MCF 10A (cell line): Measurements from ENCODE around the gene TMEM72. TPM values are rescaled to one million over a fixed set of nuclear protein-coding genes. Genes with fewer than 3 reads are reported as not detected.

Source experiments
- BruUV-seq: library from RNA; stranded (reverse); fragments of 400-500 nt; replicated peaks from 2 replicates; lab custom pipeline; 2021; lab: Mats Ljungman, UMichigan
- CTCF ChIA-PET: fragments of 300-600 bp; sonication (Branson Sonifier 250); formaldehyde crosslinking; extraction: SDS; loops from one replicate; lab custom pipeline; 2021; ENCODE audit warnings: antibody characterized with exemption, inconsistent platforms; lab: Yijun Ruan, JAX
- POLR2A ChIA-PET: fragments of 300-600, 350-650 bp; sonication (Branson Sonifier 250); formaldehyde crosslinking; extraction: SDS; loops from one replicate; lab custom pipeline; 2020; ENCODE audit warnings: antibody characterized with exemption, inconsistent platforms; lab: Yijun Ruan, JAX
- DNase-seq: peaks from one replicate; pipeline ENCODE4 v3.0.0-alpha.2; 2018; ENCODE audit not compliant: unreplicated experiment
- H3K27ac Mint-ChIP-seq: one replicate; pipeline ENCODE4 v1.8.0; 2022; ENCODE audit warnings: mild to moderate bottlenecking, low read depth, mixed read lengths; ENCODE audit not compliant: unreplicated experiment
- H3K27me3 Mint-ChIP-seq: one replicate; pipeline ENCODE4 v1.8.0; 2022; ENCODE audit warnings: mixed read lengths; ENCODE audit not compliant: insufficient read depth, unreplicated experiment
- H3K36me3 Mint-ChIP-seq: one replicate; pipeline ENCODE4 v1.8.0; 2022; ENCODE audit warnings: mild to moderate bottlenecking, moderate library complexity, mixed read lengths; ENCODE audit not compliant: insufficient read depth, unreplicated experiment
- H3K4me1 Mint-ChIP-seq: one replicate; pipeline ENCODE4 v1.8.0; 2022; ENCODE audit warnings: mixed read lengths; ENCODE audit not compliant: insufficient read depth, unreplicated experiment
- H3K4me3 Mint-ChIP-seq: one replicate; pipeline ENCODE4 v1.8.0; 2022; ENCODE audit warnings: mild to moderate bottlenecking, moderate library complexity, mixed read lengths; ENCODE audit not compliant: unreplicated experiment
- H3K9me3 Mint-ChIP-seq: one replicate; pipeline ENCODE4 v1.8.0; 2022; ENCODE audit warnings: mixed read lengths; ENCODE audit not compliant: unreplicated experiment
- CTCF ChIP-seq: fragments of 200-600 bp; IDR thresholded peaks from one replicate; pipeline ENCODE4 v1.8.0; 2022; ENCODE audit warnings: antibody characterized with exemption, mild to moderate bottlenecking; ENCODE audit not compliant: unreplicated experiment
- intact Hi-C: fragments of 100-400 bp; cut with micrococcal nuclease; formaldehyde crosslinking; loops from 2 replicates; pipeline ENCODE4 v1.14.1; 2022
- total RNA-seq: library from RNA; stranded (reverse); gene quantifications from 2 replicates; pipeline ENCODE4 v1.2.3, GENCODE V29; 2022

Gene TMEM72
- total RNA-seq, 1 experiment from 2014 or later, result not detected

- TF ChIP-seq CTCF, result no peak
- BruUV-seq, result no TSS peak
- H3K27ac Mint-ChIP-seq, result no peak overlapping the region
- no peak for DNase-seq
- H3K27me3 Mint-ChIP-seq, result peaks cover 35% of the 10 kb centered on the region
- intact Hi-C loops, result no loop called here
- H3K36me3 Mint-ChIP-seq, result no peaks in the 10 kb centered on the region
- no peaks in the 10 kb centered on the region for H3K4me1 Mint-ChIP-seq
- POLR2A ChIA-PET, result no interaction called here
- CTCF ChIA-PET, result interaction anchor here (0.6 kb wide), 3 partner anchors 435 to 1859 kb away, joined by 3 to 4 read pairs (median 3); no protein-coding TSS in a partner anchor
- H3K9me3 Mint-ChIP-seq, result peaks cover 6% of the 10 kb centered on the region
- H3K4me3 Mint-ChIP-seq, result no peak overlapping the region
Measured at GRCh38 chr10:44924261-44925040, 13.3 kb downstream of the TMEM72 start.

- Mint-ChIP-seq H3K27ac (no peak overlapping the region), H3K4me1 (no peaks in the 10 kb centered on the region), H3K27me3 (peaks cover 34% of the 10 kb centered on the region), H3K4me3 (no peak overlapping the region), H3K9me3 (peaks cover 6% of the 10 kb centered on the region), H3K36me3 (no peaks in the 10 kb centered on the region)
- no peak for DNase-seq
- ChIA-PET CTCF (interaction anchor here (0.6 kb wide), 5 partner anchors 23 to 1860 kb away, joined by 3 to 4 read pairs (median 3); no protein-coding TSS in a partner anchor), POLR2A (no interaction called here)
- intact Hi-C loops, result no loop called here
- no TSS peak for BruUV-seq
- no peak for TF ChIP-seq CTCF
Measured at GRCh38 chr10:44925224-44925623, 14.1 kb downstream of the TMEM72 start.

DNA sequence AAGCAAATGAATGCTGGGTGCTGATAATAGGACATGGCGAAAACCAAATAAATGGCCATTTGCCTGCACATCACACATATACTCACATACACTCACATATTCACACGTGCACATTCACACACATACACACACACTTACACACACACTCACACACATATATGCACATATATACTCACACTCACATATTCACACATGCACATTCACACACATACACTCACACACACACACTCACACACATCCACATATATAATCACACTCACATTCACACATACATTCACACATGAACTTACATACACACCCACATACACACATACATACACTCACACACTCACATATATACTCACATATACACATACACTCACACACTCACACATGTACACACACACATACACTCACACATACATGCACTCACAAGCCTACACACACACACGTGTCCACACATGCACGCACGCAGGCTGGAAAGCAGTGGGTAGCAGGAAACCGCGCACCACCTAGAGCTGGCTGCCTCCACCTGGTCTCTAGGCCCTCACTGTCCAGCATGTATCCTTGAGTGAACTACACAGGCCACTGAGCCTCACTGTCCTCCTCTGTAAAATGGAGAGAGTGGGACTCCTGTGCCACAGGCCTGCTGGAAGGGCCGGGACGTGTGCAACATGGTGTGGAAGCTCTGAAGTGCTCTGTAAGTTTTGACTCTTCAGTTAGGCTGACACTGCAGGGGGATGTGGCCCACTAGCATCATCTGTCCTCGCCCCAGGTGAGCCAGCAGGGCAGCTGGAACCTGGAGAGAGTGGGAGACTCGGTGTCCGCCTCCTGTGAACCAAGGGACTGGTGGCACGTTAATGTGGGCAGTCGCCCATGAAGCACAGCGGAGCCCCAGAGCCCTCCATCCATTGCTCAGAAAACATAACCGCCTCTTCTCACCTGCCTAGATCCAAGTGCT is 14.9 kb downstream of the TMEM72 start:
- intact Hi-C loops, result no loop called here
- H3K36me3 Mint-ChIP-seq, result no peaks in the 10 kb centered on the region
- H3K4me1 Mint-ChIP-seq, result no peaks in the 10 kb centered on the region
- peaks cover 30% of the 10 kb centered on the region for H3K27me3 Mint-ChIP-seq
- H3K27ac Mint-ChIP-seq, result no peak overlapping the region
- ChIA-PET POLR2A (no interaction called here), CTCF (interaction anchor here (0.6 kb wide), 1 partner anchor 528 kb away, joined by 3 read pairs; no protein-coding TSS in a partner anchor)
- DNase-seq, result no peak
- H3K4me3 Mint-ChIP-seq, result no peak overlapping the region
- TF ChIP-seq CTCF, result no peak
- no TSS peak for BruUV-seq
- peaks cover 6% of the 10 kb centered on the region for H3K9me3 Mint-ChIP-seq
